Measurements from ENCODE around the gene COL1A1.

Gene COL1A1

GRCh38 chr17:50201276-50201854, at the start of gene COL1A1:
Gene COL1A1 (minus strand): TSS chr17:50201631. CDS start chr17:50201513, 118 bp downstream.
- no peak for DNase-seq

- DNase-seq: no peak
Observed at GRCh38 chr17:50248255-50248654, 46.8 kb upstream of the COL1A1 start.

- no peak for DNase-seq
Observed at GRCh38 chr17:50244771-50245170, 43.3 kb upstream of the COL1A1 start.

GRCh38 chr17:50241431-50241830, 40.0 kb upstream of the COL1A1 start:
- DNase-seq: no peak

- DNase-seq: no peak
Observed at GRCh38 chr17:50240851-50241250, 39.4 kb upstream of the COL1A1 start.

- DNase-seq: no peak
Observed at GRCh38 chr17:50239937-50240336, 38.5 kb upstream of the COL1A1 start.

GRCh38 chr17:50238601-50239280, 37.3 kb upstream of the COL1A1 start:
- DNase-seq: no peak

- no peak for DNase-seq
Observed at GRCh38 chr17:50237901-50238300, 36.5 kb upstream of the COL1A1 start.

GRCh38 chr17:50234581-50234980, 33.1 kb upstream of the COL1A1 start:
- no peak for DNase-seq

GRCh38 chr17:50225701-50226240, 24.3 kb upstream of the COL1A1 start:
- no peak for DNase-seq

- no peak for DNase-seq
Observed at GRCh38 chr17:50222922-50223321, 21.5 kb upstream of the COL1A1 start.

GRCh38 chr17:50221864-50222545, 20.6 kb upstream of the COL1A1 start:
- DNase-seq: no peak

GRCh38 chr17:50221266-50221863, 19.9 kb upstream of the COL1A1 start:
- DNase-seq: peak in 1 of 2 donors; percentile 6

- DNase-seq: no peak
Observed at GRCh38 chr17:50220811-50221210, 19.4 kb upstream of the COL1A1 start.

GRCh38 chr17:50219939-50220465, 18.6 kb upstream of the COL1A1 start:
- no peak for DNase-seq

GRCh38 chr17:50219342-50219741, 17.9 kb upstream of the COL1A1 start:
- no peak for DNase-seq

GRCh38 chr17:50218771-50219315, 17.4 kb upstream of the COL1A1 start:
- DNase-seq: no peak

- no peak for DNase-seq
Observed at GRCh38 chr17:50218071-50218759, 16.8 kb upstream of the COL1A1 start.

GRCh38 chr17:50217591-50217990, 16.2 kb upstream of the COL1A1 start:
- no peak for DNase-seq

- DNase-seq: no peak
Observed at GRCh38 chr17:50214976-50215760, 13.7 kb upstream of the COL1A1 start.
